Stimulated activated CD8-positive, alpha-beta memory T cell treated with anti-CD3 and anti-CD28 coated beads, Interleukin-12 subunit alpha, Interleukin-12 subunit beta, amount 100 ng/mL, for 4 hours (primary cell): ENCODE measurements around the gene GREM1.

Source experiments
- DNase-seq: peaks from one replicate; pipeline ENCODE4 v3.0.0-alpha.2; 2020; ENCODE audit warnings: low read depth

GREM1 gene

DNA sequence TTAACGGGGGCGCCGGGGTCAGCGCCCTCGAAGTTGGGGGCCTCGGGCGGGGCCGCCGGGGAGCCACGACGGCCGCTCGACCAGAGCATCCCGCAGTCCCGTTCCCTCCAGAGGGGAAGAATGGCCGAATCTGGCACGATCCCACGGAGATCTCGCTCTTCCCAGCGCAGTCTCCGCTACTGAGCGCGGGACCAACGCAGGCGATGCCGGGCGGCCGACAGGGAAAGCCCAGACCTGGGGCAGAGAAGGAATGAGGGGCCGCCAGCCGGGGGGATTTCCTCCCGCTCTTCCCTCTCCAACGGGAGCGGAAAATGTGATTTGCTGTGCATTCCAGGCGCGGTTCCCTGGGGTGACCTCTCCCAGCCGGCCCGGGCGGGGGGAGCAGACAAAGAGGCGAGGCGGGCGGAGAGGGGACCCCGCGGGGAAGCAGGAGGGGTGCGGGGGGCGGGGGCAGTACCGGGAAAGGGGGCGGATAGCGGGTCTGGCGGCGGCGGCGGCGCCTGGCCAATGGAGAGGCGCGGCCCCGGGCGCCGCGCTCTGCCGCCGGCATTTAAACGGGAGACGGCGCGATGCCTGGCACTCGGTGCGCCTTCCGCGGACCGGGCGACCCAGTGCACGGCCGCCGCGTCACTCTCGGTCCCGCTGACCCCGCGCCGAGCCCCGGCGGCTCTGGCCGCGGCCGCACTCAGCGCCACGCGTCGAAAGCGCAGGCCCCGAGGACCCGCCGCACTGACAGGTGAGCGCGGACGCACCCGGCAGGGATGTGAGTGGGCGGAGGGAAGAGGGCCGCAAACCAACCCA, at the start of gene GREM1:
GREM1 (plus strand) TSS at position 579 of the 801 bp plus-strand sequence. CDS start 12,687 bp downstream, outside the sequence.
- no peak for DNase-seq

DNA sequence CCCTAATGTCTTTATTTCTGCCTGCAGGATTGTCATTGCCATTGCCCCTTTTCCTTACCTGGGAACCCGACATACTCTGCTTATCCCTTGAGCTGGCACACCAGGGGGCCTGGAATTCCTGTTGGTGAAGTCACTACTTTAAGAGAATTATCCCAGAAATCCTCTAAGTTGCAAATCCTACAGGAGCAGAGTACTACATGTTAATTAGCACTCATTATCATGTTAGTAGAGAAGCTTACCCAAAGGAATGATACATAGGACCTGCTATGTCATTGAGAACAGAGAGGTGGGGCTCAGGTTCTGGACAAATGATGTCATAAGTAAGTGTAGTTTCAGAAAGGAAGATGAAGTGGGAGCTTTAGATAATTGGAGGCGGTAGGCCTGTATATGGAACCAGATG, 48.9 kb upstream of the GREM1 start:
- no peak for DNase-seq

DNA sequence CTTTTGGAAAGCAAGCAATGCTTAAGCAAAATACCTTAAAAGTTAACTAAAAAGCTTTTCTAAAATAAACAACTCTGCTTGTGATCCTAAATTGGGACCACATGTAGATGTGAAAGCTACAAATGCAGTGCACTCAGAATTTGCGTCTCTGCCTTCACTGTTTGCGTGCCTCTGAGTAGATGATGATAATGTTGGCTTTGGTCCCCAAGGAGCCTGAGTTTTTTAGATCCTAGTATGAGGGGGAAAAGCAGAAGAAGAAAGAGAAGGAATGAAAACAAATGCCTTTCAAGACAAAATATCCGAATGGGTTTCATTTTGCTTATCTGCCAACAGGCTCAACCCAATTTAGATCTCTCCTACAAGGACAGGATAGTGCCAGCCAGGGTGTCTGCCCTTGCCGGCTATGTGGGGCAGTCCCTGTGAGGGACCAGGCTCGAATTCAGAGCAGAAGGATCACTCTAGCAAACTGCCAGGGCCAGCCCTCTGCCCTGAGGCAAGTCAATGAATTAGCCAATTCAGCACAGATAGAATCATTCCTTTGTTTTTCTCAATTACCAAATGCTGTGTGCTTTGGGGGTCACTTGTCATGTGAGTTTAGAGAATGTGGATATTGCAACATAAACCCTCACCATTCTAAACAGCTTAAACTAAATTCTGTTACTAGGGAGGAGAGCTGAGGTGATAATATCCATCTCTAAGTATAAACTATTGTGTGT, 47.8 kb upstream of the GREM1 start:
- DNase-seq = no peak

DNA sequence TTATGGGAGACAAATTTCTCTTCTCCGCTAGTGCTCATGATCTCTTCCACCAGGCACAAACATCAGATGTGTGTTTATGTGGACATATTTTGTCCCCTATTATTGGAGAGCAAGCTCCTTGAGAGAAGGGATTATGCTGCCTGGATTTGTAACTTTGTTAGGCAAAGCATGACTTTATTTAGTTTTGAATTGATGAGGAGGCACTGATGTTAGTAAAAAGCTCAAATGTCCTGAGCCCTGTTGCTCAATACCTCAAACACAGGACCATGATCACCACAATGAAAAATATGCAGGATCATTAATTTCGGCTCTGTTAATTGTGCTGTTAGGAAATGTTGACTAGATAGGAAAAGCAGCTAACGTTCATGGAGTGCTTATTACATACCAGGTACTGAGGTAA, 47.2 kb upstream of the GREM1 start:
- DNase-seq = no peak

DNA sequence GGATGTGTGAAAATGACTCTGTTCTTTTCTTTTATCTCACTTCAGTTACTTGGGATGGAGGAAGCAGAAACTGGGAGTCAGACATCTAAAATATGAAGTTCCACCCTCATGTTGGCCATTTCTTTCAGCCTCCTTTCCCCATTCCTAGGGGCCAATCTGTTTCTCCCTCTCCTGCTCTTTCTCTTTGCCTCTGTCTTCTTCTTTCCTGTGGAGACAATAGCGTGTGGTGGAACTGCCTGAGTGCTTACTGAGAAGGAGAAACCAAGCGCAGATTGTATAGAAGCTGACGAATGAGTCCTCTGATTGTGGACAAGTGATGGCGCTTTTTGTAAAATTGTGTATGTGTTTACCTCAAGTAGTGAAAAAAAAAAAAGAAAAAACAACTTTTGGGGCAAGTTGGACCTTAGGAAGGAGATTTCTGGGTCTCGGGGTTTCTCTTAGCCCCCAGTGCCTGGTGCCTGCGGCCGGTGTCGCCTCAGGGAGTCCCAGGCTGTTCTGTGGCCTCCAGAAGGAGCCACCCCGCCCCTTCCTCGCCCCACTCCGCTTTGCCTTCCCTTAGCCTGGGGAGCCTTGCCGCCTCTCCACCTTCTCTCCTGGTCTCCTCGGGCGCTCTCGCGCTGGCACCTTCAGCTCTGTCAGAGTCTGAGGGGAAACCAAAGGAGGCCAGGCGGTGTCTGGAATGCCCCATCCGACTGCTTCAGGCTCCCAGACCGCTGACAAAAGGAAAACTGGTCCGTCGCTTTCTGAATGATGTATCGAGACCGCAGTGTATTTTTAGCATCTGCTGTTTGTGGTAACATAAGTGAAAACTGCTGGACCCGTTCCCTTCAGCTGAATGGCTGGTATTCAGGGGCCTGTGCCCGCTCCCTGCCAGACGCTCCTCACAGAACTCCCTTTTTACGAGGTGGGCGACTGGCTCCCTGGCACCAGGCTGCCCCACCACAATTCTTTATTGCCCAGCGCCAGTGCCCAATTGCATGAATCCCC, 46.2 kb upstream of the GREM1 start:
- no peak for DNase-seq

DNA sequence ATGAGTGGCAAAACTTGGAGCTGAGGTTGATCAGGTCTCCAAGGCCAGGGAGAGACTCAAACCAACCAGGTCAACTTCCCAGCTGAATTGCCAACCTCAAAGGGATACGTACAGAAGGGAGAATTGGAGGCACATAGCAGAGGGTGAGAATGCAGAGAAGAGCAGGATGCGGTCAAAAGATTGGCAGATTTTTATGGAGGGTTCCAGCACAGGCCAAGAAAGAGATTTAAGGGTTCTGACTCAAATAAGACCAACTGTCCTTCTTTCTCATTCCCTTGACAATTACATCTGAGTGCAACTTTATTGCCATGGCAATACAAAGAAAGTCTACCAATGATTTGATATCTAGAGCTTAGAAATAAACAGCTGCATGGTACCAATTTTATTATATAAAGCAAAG, 43.1 kb upstream of the GREM1 start:
- no peak for DNase-seq

DNA sequence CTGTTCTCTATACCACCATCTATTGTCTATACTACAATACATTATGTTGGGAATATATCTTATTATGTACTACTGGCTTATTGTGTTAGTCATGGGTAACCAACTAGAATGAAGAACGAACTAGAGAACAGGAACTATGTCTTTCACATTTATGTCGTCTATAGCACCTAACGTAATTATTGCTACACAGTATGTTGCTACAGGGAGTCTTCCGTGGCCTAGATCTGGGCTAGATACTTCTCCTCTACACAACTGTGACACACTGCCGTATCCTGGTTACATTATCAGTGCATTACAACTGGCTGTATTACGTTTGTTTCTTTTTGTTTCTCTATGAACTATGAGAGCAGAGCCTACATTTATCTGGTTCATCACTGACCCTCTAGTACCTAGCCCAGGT, 42.3 kb upstream of the GREM1 start:
- DNase-seq = no peak

DNA sequence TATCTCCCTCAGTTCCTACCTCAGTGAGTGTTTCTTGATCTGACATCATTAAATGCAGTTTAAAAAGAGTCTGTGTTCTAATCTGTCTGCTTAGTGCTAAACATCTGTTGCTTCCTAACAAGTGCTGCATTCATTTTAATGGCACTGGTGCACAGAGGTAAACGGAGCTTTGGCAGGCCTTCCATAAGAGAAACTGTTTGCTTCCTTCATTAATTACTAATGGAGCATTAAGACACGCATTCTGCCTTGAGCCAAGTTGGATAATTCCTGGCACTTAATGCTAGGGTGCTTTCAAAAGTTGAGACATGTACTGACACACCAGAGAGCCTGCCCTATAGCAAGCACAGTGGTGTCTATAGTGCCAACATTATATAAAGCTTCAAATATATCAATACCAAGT, 41.6 kb upstream of the GREM1 start:
- DNase-seq = no peak

DNA sequence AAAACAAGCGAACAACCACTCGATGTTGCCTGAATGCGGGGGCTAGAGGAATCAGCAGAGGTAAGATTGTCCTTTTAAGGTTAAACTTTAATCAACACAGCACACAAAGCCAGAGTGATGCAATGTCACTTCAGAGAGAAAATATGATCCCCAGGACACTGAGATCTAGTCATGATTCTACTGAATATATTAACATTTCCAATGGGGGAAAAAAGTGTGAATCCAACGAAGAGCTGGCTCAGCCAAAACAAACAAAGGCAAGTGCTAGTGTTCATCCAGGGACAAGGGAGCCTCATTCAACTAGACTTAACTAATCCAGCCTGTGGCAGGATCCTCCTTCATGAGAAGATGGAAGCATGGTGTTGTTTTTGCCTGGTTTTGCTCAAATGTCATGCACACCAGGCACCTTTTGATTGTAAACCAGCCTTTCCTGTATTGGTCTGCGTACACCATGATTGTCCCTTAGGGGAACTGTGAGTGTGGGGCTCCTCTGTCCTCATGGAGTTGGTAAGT, 40.5 kb upstream of the GREM1 start:
- no peak for DNase-seq

DNA sequence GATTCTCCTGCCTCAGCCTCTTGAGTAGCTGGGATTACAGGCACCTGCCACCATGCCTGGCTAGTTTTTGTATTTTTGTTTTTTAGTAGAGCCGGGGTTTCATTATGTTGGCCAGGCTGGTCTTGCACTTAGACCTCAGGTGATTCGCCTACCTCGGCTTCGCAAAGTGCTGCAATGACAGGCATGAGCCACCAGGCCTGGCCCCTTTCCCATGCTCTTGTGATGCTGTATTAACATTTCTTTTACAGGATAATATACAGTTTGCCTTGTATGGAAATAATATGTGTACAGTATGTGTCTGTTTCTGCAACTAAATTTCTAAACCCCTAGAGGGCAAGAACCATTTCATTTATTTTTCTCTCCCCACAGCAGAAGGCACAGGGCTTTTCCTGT, 38.5 kb upstream of the GREM1 start:
- no peak for DNase-seq

DNA sequence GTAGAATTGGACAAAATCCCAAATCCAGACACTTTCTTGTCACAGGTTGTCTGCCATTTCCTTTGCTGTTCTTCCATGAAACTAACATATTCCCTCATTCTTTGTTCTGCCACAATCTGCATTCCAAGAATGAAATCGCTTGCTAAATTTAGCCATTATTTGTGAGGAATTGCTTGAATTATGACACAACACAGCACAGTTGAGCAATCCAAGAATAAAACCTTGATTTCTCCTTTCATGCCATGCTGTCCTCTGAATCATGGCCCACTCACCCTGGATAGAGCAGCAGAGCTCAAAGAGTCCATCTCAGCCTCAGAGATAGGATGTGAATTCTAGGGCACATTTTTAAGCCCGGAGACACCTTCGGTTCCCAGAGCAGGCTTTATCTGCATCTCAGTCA, 35.2 kb upstream of the GREM1 start:
- DNase-seq = no peak

DNA sequence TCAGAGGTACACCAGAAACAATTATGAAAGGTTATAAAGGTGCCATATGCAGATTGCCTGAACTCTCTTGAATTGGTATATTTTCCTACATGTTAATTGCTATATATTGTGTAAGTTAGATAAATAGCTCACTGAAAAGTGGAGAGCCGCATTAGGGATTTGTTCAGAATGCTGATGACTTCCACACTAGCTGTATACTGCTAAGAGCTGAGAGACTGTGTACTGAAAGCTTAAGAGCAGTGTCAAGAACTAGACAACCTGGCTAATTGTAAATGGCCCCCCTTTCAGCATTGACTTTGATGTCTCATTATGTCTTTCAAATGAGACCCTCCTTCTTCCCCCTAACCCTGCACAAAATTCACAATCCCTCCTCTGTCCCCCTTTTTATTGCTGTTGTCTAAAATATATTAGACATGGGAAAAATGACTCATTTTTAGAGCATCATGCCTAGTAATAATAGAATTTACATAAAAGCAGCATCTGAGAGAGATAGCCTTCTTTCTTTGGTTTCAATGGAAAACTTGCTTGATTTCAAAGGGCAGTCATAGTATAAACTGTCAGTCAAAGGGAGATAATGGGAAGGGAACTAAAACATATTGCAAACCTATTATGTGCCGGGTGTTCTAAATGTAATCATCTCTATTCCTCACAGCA, 34.7 kb upstream of the GREM1 start:
- DNase-seq = no peak

DNA sequence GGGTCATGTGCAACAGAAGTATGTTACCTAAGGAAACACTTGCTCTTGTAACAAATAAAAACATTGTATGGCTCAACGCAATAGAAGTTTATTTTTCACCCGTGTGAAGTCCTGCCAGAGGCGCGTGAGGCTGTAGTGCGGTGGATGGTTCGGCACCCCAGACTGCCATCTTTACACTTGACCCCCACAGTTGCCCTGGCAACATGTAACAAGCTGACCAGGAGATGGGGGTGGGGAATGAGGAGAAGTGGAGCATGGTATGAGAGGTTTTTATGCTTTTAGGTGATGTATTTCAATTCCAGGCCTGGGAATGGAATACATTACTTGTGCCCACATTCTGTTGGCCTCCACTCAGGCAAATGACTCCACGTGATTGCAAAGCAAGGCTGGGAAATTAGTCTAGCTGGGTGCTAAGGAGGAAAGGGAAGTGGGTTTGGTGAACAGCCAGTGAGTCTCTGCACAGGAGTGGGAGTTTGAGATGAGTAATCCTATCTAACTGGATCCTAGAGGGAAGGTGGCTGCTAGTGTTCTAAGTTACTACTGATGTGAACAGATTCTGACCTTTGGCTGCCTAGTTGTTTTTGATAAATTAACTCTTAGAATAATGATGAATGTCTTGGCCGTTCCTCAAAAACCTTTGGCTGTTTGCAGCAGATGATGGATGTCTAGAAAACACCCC, 33.8 kb upstream of the GREM1 start:
- DNase-seq = no peak

DNA sequence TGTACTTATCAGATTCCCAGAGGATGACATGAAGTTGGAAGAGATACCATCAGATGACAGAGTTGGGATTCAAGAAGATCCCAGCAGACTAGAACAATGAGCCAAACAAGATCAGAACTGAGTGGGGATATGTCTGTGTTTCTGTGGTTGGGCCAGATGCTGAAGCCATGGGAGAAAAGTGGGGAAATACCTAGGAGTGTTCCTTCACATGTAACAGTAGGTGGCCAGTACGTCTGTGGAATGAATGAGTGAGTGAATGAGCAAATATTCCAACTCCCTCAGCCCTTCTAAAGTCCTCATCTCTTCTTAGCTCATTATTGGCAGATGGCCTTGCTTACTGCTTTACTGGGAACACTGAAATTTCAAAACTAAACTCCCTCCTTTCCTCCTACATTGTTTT, 32.2 kb upstream of the GREM1 start:
- DNase-seq = no peak

DNA sequence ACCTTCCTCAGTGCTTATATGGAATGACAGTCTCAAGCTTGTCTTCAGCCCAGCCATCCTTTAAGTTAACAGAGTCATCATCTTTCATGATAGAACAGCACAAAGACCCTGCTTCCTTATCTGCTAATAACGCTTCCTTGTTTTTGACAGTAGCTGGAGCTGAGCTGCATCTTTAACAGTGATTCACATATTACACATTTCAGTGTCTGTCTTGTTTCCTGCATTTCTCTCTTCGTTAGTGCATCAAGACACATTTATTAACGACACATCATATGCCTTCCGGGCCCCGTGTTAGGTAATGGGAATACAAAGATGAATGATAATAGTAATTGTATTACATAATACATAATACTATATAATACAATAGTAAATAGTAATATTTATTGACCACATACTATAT, 30.2 kb upstream of the GREM1 start:
- DNase-seq = no peak

DNA sequence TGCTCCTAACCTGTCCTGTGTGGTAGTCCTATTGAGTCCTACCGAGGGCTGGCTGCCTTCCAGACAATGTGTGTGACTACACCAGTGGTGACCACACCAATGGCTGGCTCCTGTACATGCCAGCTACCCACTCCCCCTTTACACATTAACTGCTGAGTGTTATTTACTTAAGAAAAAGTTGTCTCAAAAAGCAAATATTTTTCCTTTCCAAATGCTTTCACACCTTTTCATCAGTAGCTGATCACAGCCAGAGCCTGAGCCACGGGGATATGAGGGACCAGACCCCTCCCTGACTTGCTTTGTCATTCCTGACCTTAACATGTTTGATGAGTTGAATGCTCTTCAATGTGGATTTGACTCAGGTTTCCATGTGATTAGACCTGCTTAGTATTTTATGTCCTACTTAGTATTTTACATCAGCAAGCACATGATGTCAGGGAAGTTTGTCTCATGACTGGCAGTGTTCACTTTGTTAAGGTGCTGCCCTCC, 29.6 kb upstream of the GREM1 start:
- no peak for DNase-seq

DNA sequence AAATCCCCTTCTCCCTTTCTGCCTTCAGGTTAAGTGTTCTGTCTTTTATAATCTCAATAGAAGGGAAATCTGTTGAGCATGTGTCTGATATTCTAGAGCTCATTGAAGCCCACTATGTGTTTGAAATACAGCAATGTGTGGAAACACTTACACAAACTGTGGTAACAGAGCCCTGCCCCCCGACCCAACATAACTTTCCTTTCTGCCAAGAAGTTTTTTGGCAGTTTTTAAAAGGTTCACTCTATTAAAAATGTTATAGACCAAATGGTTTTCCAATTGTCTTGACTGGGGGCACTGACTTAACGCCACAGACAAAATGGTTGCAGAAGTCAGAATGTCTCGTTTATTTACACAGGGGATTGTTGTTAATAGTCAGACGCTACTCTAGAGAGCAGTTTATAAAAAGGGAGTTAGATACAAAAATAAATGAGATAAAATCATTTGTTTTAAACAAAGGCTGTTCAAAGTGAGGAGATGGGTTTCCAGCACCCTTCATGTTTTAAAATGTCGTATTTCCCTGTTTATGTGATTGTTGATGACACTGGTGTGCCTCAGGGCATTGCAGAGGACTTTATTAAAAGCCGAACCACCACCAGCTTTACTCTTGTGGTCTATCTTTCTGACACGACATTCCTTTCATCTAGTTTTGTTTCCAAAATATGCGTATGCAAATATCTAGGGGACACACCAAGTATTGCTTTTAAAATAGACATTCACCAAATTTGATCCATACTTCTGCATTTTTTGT, 26.7 kb upstream of the GREM1 start:
- DNase-seq = no peak

DNA sequence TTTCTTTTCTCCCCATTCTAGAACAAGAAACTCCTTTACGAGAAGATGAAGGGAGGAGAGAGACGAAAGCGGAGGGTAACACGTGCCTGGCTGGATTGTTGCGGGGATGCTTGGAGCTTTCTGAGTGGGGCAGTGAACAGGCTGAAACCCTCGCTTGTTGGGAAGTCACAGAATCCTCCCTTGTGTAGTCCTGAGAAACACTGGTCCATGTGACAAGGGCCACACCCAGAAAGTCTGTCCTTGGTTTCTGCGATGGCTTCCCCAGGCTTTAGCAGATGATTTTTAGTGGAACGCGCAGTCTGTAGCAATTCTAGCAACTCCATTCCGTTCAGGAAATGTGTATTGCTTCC, 26.1 kb upstream of the GREM1 start:
- no peak for DNase-seq

DNA sequence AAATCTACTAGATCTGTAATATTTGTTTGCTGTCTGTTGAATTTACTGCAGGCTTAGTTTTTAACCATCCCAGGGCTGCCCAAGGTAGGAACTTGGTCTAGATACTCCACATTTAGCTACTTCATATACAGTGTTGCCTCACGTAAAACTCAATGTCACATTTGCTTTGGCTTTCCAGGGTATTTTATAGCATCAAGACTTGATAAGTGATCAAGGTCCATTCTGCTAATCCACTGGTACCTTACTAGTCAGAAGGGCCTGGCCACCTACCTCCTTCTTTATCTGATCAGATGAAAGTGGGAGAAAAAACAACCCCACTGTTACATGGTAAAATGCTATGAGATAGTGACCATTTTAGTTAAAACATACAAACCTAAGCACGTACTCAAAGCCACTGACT, 25.5 kb upstream of the GREM1 start:
- no peak for DNase-seq

DNA sequence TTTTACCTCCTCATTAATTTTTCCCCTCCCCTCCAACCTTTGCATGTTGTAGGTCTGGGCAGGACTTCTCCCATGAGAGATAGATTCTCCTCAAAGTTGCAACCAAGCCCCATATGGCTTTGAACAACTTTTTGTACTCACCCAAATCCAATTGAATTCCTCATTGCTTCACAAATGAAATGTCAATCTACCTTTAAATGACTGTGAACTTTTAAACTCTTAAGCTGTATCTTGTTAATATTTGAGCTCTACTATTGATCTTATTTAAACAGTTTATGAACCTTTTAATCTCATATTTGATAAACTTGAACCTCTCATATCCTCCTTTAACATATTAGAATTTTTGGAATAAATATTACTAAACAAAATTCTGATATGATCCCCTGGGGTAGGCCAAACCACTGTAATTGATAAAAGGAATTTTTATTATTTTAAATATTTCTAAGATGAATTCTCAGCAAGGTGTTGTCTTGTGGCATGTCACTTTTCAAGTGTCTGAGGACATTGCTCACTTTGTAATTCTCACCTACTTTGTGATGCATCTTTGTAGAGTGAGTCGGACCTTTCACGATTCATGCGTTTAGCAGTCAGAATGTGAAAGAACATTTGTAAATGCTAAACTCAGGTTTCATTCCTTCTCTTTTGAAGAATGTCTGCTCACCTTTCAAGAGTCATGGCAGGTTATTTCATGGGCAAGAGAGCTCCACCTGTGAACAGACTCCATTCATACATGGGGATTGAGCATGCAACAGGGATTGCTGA, 23.4 kb upstream of the GREM1 start:
- no peak for DNase-seq
